Activated T-cell treated with anti-CD3 and anti-CD28 coated beads, Interleukin-2, amount 50 U/mL, for 1 hour (primary cell): ENCODE measurements around the gene SERPINB8.

Experiments used
- DNase-seq: peaks from one replicate; pipeline ENCODE4 v3.0.0-alpha.2; 2020

SERPINB8 gene

GRCh38 chr18:63965716-63966330, 4.1 kb upstream of the SERPINB8 start:
- DNase-seq: no peak

GRCh38 chr18:63970809-63971205, 926 bp downstream of the SERPINB8 start:
- DNase-seq: no peak

DNA sequence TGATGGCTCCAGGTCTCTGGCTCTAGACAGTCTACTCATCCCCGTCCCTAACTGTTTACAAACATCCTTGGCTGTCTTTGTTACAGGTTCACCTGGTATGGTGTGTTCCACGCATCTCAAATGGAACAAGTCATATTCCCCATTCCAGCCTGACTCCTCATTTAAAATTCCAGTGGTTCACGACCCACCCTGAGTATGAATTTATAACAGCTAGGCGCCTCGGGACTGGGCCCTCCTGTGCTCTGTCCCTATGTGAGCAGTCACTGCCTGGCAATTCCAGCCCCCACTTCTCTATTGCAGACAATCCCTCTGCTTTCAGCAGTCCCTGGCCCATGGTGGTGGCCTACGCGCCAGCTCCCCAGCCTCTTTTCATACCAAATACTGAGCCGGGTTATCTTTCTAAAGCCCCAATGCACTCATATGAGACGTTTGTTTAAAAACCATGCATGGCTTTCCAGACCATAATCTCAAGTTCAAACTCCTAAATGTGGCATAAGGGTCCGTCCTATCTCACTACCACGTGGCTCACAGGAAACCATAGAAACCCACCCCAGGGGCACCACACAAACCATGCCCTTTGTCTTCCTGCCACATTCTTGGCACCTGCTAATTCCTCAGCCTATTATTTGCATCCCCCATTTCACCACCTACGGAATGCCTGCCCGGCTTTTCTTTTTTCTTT, 1.6 kb downstream of the SERPINB8 start:
- DNase-seq: no peak

DNA sequence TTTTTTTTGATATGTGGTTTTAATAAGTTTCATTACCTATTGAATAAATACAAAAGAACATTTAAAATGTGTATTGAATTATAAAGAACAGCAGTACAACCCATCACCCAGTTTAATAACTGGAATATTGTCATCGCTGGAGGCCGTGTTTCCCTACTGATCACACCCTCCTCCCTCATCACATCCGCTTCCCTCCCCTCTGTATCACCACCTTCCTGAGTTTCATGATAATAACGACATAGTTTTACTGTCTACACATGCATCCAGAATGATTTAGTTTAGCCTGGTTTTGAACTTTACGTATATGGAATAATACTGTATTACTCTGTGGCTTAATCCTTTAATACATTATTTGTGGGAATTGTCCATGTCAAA, 2.1 kb downstream of the SERPINB8 start:
- no peak for DNase-seq

GRCh38 chr18:63974991-63975390, 5.1 kb downstream of the SERPINB8 start:
- DNase-seq: no peak

DNA sequence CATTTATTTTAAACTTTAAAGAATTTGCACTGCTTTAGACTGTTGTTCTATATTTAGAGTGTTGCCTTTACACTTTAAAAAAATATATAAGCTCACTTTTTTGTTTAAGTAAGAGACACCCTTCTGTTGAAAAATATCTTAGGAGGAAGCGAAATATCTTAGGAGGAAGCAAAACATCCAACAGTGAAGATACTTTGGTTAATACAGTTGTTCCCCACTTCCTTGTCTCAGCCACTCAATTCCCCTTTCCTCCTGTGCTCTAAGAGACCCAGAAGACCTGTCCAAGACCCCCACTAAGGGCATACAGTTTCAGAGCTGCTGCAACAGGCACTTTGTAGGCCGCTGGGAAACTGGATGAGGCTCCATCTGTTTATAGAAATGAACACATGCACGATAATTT, 5.7 kb downstream of the SERPINB8 start:
- DNase-seq: no peak

GRCh38 chr18:63977040-63977439, 7.2 kb downstream of the SERPINB8 start:
- no peak for DNase-seq

GRCh38 chr18:63979409-63979920, 9.6 kb downstream of the SERPINB8 start:
- DNase-seq: no peak

DNA sequence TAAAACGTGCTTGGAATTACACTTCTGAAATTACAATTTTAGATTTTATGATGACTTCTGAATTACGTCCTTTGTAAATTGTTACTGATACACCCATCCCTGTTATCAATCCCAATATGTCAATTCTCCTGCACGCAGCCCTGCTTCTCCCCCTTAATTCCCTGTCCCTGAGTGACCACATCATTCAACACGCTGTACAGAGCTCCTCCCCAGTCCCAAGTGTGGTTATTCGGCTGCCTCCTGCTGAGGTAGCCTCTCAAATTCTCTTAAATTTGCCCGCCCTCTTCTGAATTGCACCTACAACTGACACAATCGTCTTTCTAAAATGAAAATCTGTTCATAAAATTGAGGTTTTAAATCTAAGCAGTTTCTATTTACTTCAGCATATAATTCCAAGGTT, 10.1 kb downstream of the SERPINB8 start:
- no peak for DNase-seq

DNA sequence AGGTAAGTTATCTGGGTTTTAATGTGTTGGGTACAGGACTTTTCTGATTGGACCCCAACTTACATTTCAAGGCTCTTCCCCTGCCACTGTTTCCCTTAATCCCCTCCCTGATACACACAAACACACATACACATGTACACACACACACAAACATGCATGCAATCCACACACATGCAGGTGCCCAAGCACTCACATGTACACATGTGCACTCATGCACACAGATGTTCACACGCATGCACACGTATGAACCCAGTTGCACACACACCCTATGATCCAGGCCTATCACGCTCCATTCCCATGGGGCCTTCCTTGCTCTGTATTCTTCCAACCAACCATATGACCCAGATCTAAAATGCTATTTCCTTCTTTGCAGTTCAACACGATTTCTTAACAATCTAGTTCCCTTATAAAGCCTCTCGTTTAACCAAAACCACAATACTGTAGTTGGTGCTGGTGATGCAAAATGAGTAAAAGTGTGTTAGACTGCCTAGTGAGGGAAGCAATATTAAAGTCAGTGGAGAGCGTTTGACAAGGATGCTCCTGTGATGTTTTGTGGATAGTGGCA, 11.1 kb downstream of the SERPINB8 start:
- DNase-seq: no peak

GRCh38 chr18:63981719-63982118, 11.8 kb downstream of the SERPINB8 start:
- no peak for DNase-seq

DNA sequence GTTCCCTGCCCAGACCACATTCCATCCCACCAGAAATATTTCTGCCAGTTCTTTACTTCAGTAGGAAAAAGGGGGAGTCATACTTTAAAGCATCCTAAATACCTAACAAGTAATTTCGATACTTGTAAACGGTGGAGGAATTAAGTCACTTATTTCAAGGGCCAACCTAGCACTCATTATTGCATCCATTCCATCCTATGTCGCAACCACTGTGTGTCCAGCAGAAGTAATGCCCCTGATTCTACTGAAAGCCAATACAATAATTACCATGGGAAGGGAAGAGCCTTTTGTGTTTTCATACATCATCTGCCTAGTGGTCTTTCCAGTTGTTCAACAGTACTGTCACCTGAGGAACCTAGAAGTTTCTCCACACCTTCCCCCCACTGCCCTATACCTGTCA, 12.5 kb downstream of the SERPINB8 start:
- DNase-seq: no peak

DNA sequence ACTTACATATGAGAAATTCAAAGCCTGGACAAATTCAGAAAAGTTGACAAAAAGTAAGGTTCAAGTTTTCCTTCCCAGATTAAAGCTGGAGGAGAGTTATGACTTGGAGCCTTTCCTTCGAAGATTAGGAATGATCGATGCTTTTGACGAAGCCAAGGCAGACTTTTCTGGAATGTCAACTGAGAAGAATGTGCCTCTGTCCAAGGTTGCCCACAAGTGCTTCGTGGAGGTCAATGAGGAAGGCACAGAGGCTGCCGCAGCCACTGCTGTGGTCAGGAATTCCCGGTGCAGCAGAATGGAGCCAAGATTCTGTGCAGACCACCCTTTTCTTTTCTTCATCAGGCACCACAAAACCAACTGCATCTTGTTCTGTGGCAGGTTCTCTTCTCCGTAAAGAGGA, 17.0 kb downstream of the SERPINB8 start:
- DNase-seq: no peak

GRCh38 chr18:63987743-63988142, 17.9 kb downstream of the SERPINB8 start:
- no peak for DNase-seq

GRCh38 chr18:63992751-63993150, 22.9 kb downstream of the SERPINB8 start:
- no peak for DNase-seq

DNA sequence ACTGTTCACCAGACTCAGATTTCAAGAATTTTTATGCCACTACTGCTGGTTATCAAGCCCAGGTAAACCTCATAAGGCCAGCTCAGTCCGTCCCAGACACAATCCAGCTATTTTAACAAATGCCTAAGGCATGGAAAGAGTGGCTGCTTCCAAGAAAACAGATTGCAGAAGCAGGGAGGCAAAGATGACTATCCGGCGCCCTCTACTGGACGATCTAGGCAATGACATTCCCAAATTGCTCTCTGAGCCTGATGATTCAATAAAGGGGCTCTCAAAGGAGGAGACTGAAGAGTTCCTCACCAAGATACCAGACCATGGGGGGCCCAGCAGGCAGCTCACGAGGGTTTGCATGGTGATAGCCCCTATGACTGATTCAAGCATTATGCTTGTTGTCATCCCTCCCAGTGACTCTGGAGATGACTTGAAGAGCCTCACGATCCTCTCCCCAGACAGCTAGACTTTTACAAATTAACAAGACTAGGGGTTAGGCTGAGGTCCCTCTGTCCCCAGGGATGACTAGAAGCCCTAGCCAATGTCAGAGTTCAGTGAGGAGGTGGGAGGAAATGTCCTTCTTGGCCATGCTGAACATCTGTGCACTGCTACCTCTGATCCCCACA, 25.0 kb downstream of the SERPINB8 start:
- DNase-seq: no peak

GRCh38 chr18:63997041-63997440, 27.2 kb downstream of the SERPINB8 start:
- no peak for DNase-seq

- DNase-seq: no peak
Observed at GRCh38 chr18:63997606-63998005, 27.7 kb downstream of the SERPINB8 start.

DNA sequence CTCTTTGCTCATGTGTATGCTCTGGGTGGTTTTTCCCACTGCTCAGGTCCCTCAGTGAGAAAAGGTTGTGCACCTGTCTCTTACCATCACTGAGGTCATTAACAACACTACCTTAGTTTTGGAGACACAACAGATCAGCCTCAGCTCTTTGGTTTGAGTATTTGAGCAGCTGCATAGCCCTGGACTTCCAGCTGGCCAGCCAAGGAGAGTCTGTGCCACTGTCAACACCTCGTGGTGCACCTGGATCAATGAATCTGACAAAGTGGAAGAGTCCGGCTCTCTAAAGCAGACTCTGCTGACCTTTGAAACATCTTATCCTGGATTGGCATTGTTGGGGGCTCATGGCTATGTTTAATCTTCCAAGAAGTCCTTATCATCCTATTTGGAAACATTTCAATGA, 30.0 kb downstream of the SERPINB8 start:
- DNase-seq: no peak

GRCh38 chr18:64002581-64002980, 32.7 kb downstream of the SERPINB8 start:
- DNase-seq: no peak

DNA sequence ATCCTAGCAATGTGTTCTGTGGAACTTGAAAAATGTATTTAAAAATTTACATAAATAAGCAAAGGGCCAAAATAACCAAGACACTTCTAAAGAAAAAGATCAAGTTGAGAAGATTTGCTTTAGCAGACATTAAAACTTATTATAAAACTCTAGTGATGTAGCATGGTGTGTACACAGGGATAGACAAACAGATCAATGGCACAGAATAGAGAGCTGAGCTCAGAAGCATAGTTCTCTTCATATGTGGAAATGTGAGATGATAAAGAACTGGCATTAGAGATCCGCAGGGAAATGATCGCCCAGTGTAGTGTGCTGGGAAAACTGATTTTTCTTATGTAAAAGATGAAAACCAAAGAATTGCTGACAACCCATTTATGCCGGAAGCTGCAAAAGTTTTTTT, 39.4 kb downstream of the SERPINB8 start:
- no peak for DNase-seq

- DNase-seq: no peak
Observed at GRCh38 chr18:64011513-64011912, 41.6 kb downstream of the SERPINB8 start.

DNA sequence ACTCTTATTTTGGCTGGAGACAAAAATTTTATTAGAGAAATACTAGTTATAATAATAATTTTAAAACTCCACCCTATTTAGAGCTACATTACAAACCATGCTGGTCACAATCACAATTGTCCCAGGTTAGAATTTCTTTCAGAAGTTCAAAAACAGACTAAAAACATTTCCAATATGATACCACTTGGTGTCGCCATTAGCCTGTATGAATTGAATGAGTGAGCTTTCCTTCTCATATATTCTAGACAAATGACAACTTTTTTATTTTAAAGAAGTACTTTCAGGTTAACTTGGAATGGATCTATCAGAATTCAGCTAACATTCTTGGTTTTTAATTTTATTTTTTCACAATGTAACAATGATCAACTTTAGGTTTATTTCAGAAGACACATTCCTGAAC, 48.0 kb downstream of the SERPINB8 start:
- DNase-seq: no peak
